Osteocyte (in vitro differentiated cells): ENCODE measurements around the gene SHROOM3. TPM values are rescaled to one million over a fixed set of nuclear protein-coding genes. Genes with fewer than 3 reads are reported as not detected.
A peak's percentile ranks its signal among the peaks of the same experiment; 100 is the strongest.

Source experiments
- DNase-seq: peaks from one replicate; pipeline ENCODE4 v3.0.0; 2021; ENCODE audit warnings: mixed read lengths; ENCODE audit not compliant: unreplicated experiment; ENCODE audit errors: extremely low spot score
- H3K27ac Mint-ChIP-seq: one replicate; pipeline ENCODE4 v1.8.0; 2021; ENCODE audit warnings: mild to moderate bottlenecking, mixed read lengths; ENCODE audit not compliant: unreplicated experiment
- H3K27me3 Mint-ChIP-seq: one replicate; pipeline ENCODE4 v1.8.0; 2021; ENCODE audit warnings: mixed read lengths; ENCODE audit not compliant: unreplicated experiment
- H3K36me3 Mint-ChIP-seq: one replicate; pipeline ENCODE4 v1.8.0; 2021; ENCODE audit warnings: mixed read lengths; ENCODE audit not compliant: unreplicated experiment
- H3K4me1 Mint-ChIP-seq: one replicate; pipeline ENCODE4 v1.8.0; 2021; ENCODE audit warnings: mixed read lengths; ENCODE audit not compliant: unreplicated experiment
- H3K4me3 Mint-ChIP-seq: one replicate; pipeline ENCODE4 v1.8.0; 2021; ENCODE audit warnings: mild to moderate bottlenecking, moderate library complexity, mixed read lengths; ENCODE audit not compliant: unreplicated experiment
- H3K9me3 Mint-ChIP-seq: one replicate; pipeline ENCODE4 v1.8.0; 2021; ENCODE audit warnings: mixed read lengths; ENCODE audit not compliant: unreplicated experiment
- total RNA-seq: library from RNA; stranded (reverse); gene quantifications from 2 replicates; pipeline ENCODE4 v1.2.1, GENCODE V29; 2021
- TF ChIP-seq, protein P1 (sequence below): fragments of 200-600 bp; sonication (generic); IDR thresholded peaks from 2 replicates; pipeline ENCODE4 v1.5.0; 2021; ENCODE audit warnings: antibody characterized with exemption, mild to moderate bottlenecking, moderate library complexity

SHROOM3 gene
- total RNA-seq, 1 donor from 2014 or later = 4.8 TPM

DNA sequence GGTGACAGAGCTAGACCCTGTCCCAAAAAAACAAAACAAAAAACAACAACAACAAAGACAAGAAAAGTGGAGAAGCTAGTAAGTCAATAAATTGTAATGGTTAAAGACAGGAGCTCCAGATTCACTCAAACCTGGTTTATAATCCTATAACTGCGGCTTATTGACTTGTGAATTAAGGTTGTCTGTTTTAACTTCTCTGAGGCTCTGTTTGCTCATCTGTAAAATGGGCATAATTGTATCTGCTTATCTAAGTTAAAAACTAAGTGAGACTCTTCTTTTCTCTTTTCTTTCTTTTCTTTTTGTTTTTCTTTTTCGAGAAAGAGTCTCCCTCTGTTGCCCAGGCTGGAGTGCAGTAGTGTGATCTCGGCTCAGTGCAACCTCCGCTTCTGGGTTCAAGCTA is 378.0 kb downstream of the SHROOM3 start:
- Mint-ChIP-seq H3K27me3 (no peaks in the 10 kb centered on the region), H3K27ac (peak overlapping the region; percentile 79), H3K36me3 (peaks cover 12% of the 10 kb centered on the region), H3K4me1 (peaks cover 38% of the 10 kb centered on the region), H3K9me3 (peaks cover 12% of the 10 kb centered on the region), H3K4me3 (no peak overlapping the region)
- no peak for DNase-seq
- TF ChIP-seq, protein P1, sequence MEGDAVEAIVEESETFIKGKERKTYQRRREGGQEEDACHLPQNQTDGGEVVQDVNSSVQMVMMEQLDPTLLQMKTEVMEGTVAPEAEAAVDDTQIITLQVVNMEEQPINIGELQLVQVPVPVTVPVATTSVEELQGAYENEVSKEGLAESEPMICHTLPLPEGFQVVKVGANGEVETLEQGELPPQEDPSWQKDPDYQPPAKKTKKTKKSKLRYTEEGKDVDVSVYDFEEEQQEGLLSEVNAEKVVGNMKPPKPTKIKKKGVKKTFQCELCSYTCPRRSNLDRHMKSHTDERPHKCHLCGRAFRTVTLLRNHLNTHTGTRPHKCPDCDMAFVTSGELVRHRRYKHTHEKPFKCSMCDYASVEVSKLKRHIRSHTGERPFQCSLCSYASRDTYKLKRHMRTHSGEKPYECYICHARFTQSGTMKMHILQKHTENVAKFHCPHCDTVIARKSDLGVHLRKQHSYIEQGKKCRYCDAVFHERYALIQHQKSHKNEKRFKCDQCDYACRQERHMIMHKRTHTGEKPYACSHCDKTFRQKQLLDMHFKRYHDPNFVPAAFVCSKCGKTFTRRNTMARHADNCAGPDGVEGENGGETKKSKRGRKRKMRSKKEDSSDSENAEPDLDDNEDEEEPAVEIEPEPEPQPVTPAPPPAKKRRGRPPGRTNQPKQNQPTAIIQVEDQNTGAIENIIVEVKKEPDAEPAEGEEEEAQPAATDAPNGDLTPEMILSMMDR = no peak

DNA sequence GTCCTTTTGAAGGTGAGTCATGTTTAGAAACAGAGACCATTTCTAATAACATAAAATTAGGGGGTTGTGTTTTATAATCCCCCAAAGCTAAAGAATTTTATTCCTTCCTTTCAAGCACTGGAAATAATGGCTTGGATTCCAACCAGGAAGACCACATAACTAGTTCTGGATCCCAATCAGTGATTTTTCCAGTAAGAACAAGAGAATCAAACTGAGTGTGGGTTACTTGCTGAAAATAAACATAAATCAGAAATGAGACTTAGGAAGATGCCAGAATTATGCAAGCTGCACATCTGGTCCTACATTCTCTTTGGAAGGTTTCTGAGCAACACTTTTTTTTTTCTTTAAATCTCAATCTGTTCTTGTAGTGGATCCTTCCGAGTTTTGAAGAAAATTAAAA is 386.6 kb downstream of the SHROOM3 start:
- Mint-ChIP-seq H3K4me1 (peaks cover 6% of the 10 kb centered on the region), H3K36me3 (peaks cover 2% of the 10 kb centered on the region), H3K4me3 (no peak overlapping the region), H3K9me3 (peaks cover 17% of the 10 kb centered on the region), H3K27me3 (no peaks in the 10 kb centered on the region), H3K27ac (no peak overlapping the region)
- TF ChIP-seq, protein P1 = no peak
- DNase-seq = no peak

DNA sequence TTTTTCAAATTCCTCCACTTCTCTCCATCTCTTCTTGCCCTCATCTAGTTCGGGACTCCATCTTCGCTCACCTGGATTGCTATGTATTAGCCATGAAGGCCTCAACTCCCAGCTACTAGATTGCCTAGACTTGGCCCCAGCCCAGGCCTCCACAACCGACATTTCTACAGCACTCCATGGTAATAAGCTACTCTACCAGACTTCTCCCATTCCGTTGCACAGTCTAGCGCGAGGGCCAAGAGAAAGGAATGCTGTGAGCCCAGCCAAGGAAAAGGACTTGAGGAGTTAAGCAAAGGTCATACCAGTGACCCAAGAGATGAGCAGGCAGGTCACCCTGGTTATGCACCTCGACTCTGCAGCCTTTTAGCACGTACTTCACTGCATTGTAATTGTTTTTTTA is 387.3 kb downstream of the SHROOM3 start:
- Mint-ChIP-seq H3K27me3 (no peaks in the 10 kb centered on the region), H3K36me3 (peaks cover 2% of the 10 kb centered on the region), H3K4me3 (no peak overlapping the region), H3K9me3 (peaks cover 17% of the 10 kb centered on the region), H3K27ac (no peak overlapping the region), H3K4me1 (peaks cover 6% of the 10 kb centered on the region)
- no peak for DNase-seq
- TF ChIP-seq, protein P1 = no peak

DNA sequence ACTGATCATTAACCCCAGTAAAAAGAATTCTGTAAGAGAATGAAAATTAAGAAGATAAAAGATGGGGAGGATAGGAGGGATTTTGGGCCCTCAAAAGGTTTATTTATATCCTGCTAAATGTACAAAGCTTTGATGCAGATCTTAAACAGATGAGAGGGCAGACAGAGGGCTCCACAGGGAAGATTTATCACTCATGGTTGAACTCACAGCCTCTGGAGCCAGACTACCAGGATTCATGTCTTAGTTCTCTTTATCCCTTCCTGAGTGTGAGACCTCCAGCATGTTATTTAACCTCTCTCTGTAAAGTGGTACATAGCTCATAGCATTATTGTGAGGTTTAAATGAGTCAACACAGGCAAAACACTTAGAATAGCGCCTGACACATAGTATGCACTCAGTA is 388.5 kb downstream of the SHROOM3 start:
- DNase-seq = no peak
- Mint-ChIP-seq H3K27ac (no peak overlapping the region), H3K4me3 (no peak overlapping the region), H3K27me3 (no peaks in the 10 kb centered on the region), H3K9me3 (peaks cover 15% of the 10 kb centered on the region), H3K36me3 (peaks cover 2% of the 10 kb centered on the region), H3K4me1 (peaks cover 4% of the 10 kb centered on the region)
- TF ChIP-seq, protein P1 = no peak

DNA sequence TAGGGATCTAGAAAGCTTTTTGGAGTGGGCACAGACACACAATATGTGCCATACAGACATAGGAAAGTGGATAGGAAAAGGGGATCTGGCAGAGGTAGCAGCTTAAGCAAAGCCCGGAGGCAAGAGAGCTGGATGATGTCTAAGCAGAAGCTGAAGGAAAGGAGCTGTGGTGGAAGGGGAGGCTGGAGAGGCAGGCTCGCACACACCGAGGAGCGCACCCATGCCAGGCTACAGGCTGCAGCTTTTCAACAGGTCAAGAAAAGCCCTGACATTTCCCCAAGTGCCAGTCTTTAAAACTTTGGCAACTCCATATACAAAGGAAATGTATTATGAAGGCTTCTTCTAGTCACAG is 395.6 kb downstream of the SHROOM3 start:
- peaks cover 23% of the 10 kb centered on the region for H3K4me1 Mint-ChIP-seq
- H3K9me3 Mint-ChIP-seq = no peaks in the 10 kb centered on the region
- H3K27ac Mint-ChIP-seq = peak overlapping the region; percentile 88
- H3K36me3 Mint-ChIP-seq = no peaks in the 10 kb centered on the region
- DNase-seq = no peak
- H3K27me3 Mint-ChIP-seq = no peaks in the 10 kb centered on the region
- H3K4me3 Mint-ChIP-seq = peak overlapping the region; percentile 20
- TF ChIP-seq, protein P1 = no peak
